Colonic mucosa (tissue), 4 donors: ENCODE data around the gene KCTD17. TPM values are rescaled to one million over a fixed set of nuclear protein-coding genes. Genes with fewer than 3 reads are reported as not detected.
A peak's percentile ranks its signal among the peaks of the same experiment; 100 is the strongest.

Experiments used
- DNase-seq: peaks from one replicate; pipeline ENCODE4 v3.0.0-alpha.2; 2020
- H3K27ac ChIP-seq: fragments of 200-600 bp; one replicate; pipeline ENCODE4 v1.8.0; 2021
- H3K27me3 ChIP-seq: fragments of 200-600 bp; one replicate; pipeline ENCODE4 v1.8.0; 2021
- H3K36me3 ChIP-seq: fragments of 200-600 bp; one replicate; pipeline ENCODE4 v1.8.0; 2021
- H3K4me1 ChIP-seq: fragments of 200-600 bp; one replicate; pipeline ENCODE4 v1.8.0; 2021; ENCODE audit warnings: mild to moderate bottlenecking
- H3K4me3 ChIP-seq: fragments of 200-600 bp; one replicate; pipeline ENCODE4 v1.8.0; 2021
- H3K9ac ChIP-seq, 2 donors: one replicate each; pipeline ENCODE4 v1.7.0; 2013; ENCODE audit warnings: control low read depth in 2 of 2, low read depth in 2 of 2, low read length in 2 of 2
- H3K9me3 ChIP-seq: fragments of 200-600 bp; one replicate; pipeline ENCODE4 v1.8.0; 2021
- intact Hi-C: fragments of 100-400 bp; cut with DNase I; formaldehyde crosslinking; loops from one replicate; pipeline ENCODE4 v1.14.1; 2022
- total RNA-seq, 2 donors: library from RNA; stranded (reverse); fragmentation: NEBNext Ultra II Directional in 1 of 2; extraction: Animal tissue kit (Norgen Biotek cat#: 25700) in 1 of 2; gene quantifications; one replicate each; pipeline ENCODE4 v1.2.1, GENCODE V29; 2021
- TF ChIP-seq, protein P1 (sequence below): fragments of 200-600 bp; IDR thresholded peaks from one replicate; pipeline ENCODE4 v1.8.0; 2022; ENCODE audit warnings: antibody characterized with exemption, mild to moderate bottlenecking
- donor health status: healthy.
- donor health status: DM: no; HTN: no; CAD: no.
- donor health status: DM: no; HTN: no; CAD: no.

Gene KCTD17
- total RNA-seq, 2 donors from 2014 or later, result 25.4 to 39.9 TPM

- Histone ChIP-seq H3K9me3 (no peaks in the 10 kb centered on the region), H3K27me3 (no peaks in the 10 kb centered on the region), H3K27ac (peak overlapping the region; percentile 99), H3K9ac (peak overlapping the region; percentile 83 to 95), H3K36me3 (peaks cover 14% of the 10 kb centered on the region), H3K4me1 (peaks cover 16% of the 10 kb centered on the region), H3K4me3 (peak overlapping the region; percentile 27)
- intact Hi-C loops, result no loop called here
- no peak for DNase-seq
- TF ChIP-seq, protein P1, sequence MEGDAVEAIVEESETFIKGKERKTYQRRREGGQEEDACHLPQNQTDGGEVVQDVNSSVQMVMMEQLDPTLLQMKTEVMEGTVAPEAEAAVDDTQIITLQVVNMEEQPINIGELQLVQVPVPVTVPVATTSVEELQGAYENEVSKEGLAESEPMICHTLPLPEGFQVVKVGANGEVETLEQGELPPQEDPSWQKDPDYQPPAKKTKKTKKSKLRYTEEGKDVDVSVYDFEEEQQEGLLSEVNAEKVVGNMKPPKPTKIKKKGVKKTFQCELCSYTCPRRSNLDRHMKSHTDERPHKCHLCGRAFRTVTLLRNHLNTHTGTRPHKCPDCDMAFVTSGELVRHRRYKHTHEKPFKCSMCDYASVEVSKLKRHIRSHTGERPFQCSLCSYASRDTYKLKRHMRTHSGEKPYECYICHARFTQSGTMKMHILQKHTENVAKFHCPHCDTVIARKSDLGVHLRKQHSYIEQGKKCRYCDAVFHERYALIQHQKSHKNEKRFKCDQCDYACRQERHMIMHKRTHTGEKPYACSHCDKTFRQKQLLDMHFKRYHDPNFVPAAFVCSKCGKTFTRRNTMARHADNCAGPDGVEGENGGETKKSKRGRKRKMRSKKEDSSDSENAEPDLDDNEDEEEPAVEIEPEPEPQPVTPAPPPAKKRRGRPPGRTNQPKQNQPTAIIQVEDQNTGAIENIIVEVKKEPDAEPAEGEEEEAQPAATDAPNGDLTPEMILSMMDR, result no peak
Measured at GRCh38 chr22:37025500-37026070, 26.0 kb upstream of the KCTD17 start.

DNA sequence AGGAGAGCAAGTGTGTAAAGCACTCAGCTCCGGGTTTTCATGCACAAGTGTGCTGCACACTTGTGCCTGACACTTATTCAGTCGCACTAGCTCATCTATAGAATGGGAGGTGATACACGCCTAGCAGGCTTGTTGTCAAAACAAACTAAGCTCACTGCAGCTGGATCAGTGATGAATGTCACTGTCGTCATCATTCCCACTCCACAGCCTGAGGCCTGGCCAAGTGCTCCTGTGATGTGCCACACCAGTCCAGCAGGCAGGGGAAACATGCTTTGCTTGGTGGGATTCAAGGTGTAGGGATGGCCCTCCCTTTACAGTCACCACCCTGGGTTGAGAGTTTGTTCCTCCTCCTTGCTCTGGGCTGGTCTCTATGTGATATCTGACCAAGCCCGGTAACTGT lies 25.2 kb upstream of the KCTD17 start:
- no peaks in the 10 kb centered on the region for H3K9me3 ChIP-seq
- TF ChIP-seq, protein P1, result no peak
- H3K27me3 ChIP-seq, result no peaks in the 10 kb centered on the region
- H3K27ac ChIP-seq, result no peak overlapping the region
- DNase-seq, result no peak
- H3K4me3 ChIP-seq, result no peak overlapping the region
- peaks cover 19% of the 10 kb centered on the region for H3K4me1 ChIP-seq
- intact Hi-C loops, result no loop called here
- peaks cover 14% of the 10 kb centered on the region for H3K36me3 ChIP-seq
- H3K9ac ChIP-seq, result peak overlapping the region in 1 of 2 donors; percentile 95

DNA sequence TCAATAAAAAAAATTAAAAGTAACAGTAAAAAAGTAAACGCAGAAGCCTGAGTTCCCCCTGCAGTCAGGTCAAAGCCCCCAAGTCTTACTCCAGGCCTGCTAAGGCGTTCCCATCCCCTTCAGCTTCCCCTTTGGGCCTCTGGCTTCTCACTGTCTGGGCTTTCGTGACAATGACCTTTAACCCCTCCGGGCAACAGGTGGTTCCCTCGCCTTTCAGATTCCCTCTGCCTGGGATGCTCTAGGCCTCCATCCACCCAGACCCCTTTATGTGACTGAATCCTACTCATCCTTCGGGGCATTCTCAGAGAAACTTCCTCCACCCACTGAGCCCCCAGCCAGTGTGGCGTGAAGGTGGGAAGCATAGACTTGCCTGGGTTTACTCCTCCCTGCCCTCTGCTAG lies 24.0 kb upstream of the KCTD17 start:
- TF ChIP-seq, protein P1, result no peak
- H3K4me1 ChIP-seq, result peaks cover 16% of the 10 kb centered on the region
- intact Hi-C loops, result no loop called here
- H3K36me3 ChIP-seq, result peaks cover 14% of the 10 kb centered on the region
- H3K9ac ChIP-seq, result peak overlapping the region in 1 of 2 donors; percentile 55
- no peak overlapping the region for H3K27ac ChIP-seq
- H3K4me3 ChIP-seq, result no peak overlapping the region
- H3K27me3 ChIP-seq, result no peaks in the 10 kb centered on the region
- no peaks in the 10 kb centered on the region for H3K9me3 ChIP-seq
- no peak for DNase-seq

GRCh38 chr22:37028692-37029674 lies 22.6 kb upstream of the KCTD17 start:
- Histone ChIP-seq H3K36me3 (peaks cover 14% of the 10 kb centered on the region), H3K9ac (no peak overlapping the region)

GRCh38 chr22:37030560-37031281 lies 20.8 kb upstream of the KCTD17 start:
- H3K4me1 ChIP-seq, result peaks cover 20% of the 10 kb centered on the region
- H3K27me3 ChIP-seq, result no peaks in the 10 kb centered on the region
- H3K27ac ChIP-seq, result peak overlapping the region; percentile 89
- TF ChIP-seq, protein P1, result no peak
- H3K36me3 ChIP-seq, result peaks cover 14% of the 10 kb centered on the region
- no peaks in the 10 kb centered on the region for H3K9me3 ChIP-seq
- H3K4me3 ChIP-seq, result no peak overlapping the region
- DNase-seq, result no peak
- intact Hi-C loops, result no loop called here
- H3K9ac ChIP-seq, result peak overlapping the region in 1 of 2 donors; percentile 55

More at GRCh38 chr22:37028692-37029674, 22.6 kb upstream of the KCTD17 start:
- peaks cover 18% of the 10 kb centered on the region for H3K4me1 ChIP-seq
- H3K27ac ChIP-seq, result no peak overlapping the region
- H3K9me3 ChIP-seq, result no peaks in the 10 kb centered on the region
- no peak for DNase-seq
- TF ChIP-seq, protein P1, result no peak
- intact Hi-C loops, result no loop called here
- H3K27me3 ChIP-seq, result no peaks in the 10 kb centered on the region
- H3K4me3 ChIP-seq, result no peak overlapping the region
